ENCODE results near the gene TESK1. TPM values are rescaled to one million over a fixed set of nuclear protein-coding genes. Genes with fewer than 3 reads are reported as not detected.
"Not testable (repeated sequence)": the region's sequence is repeated elsewhere in the genome, so short reads cannot be mapped to it uniquely, and the experiment has no call there.

Gene TESK1
- total and polyA plus RNA-seq, 4 donors = 3.7 to 12.5 (median 6.8) TPM

DNA sequence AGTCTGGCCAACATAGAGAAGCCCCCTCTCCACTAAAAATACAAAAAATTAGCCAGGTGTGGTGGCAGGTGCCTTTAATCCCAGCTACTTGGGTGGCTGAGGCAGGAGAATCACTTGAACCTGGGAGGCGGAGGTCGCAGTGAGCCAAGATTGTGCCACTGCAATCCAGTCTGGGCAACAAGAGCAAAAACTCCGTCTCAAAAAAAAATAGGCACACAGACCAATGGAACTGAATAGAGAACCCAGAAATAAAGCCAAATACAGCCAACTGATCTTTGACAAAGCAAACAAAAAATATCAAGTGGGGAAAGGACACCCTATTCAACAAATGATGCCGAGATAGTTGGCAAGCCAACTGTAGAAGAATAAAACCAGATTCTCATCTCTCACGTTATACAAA is 16.6 kb upstream of the TESK1 start:
- TF ChIP-seq HNF4A (conservative IDR thresholded peaks at IDR 0.05) (peak; percentile 26 to 27), RXRA (IDR thresholded peaks at IDR 0.05) (peak in 1 of 2 donors; percentile 32)
- not testable (repeated sequence) for DNase-seq (ENCODE audit: low spot score); H3K9ac ChIP-seq (ENCODE audit: low read depth in 1 of 2, low read length in 2 of 2); H3K4me3 ChIP-seq (ENCODE audit: low read depth in 1 of 3, low read length in 3 of 3); H3K27ac ChIP-seq (ENCODE audit: low read depth in 1 of 2, low read length in 2 of 2); H3K27me3 ChIP-seq (ENCODE audit: control insufficient read depth in 4 of 4, insufficient read depth in 4 of 4, low read length in 3 of 4); H3K4me1 ChIP-seq (ENCODE audit: control insufficient read depth in 4 of 4, insufficient read depth in 4 of 4, low read length in 3 of 4); H3K9me3 ChIP-seq (ENCODE audit: control insufficient read depth in 4 of 4, low read length in 3 of 4); H3K36me3 ChIP-seq (ENCODE audit: control insufficient read depth in 4 of 4, insufficient read depth in 3 of 4, low read depth in 1 of 4, low read length in 3 of 4)
- 46% methylated on average over 5 of the region's 5 CpGs for WGBS

DNA sequence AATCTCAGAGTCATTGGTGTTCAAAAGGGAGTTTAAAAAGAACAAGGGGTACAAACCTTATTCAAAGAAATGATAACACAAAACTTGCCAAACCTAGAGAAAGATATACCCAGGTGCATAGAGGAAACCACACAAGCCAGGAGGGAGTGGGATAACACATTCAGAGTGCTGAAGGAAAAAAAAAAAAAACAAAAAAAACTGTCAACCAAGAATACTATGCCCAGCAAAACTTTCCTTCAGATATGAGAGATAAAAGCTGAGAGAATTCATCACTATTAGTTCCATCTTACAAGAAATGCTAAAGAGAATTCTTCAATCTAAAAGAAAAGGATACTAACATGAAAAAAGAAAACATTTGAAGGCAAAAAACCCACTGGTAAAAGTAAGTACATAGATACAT is 11.5 kb upstream of the TESK1 start:
- Histone ChIP-seq H3K36me3 (ENCODE audit: control insufficient read depth in 4 of 4, insufficient read depth in 3 of 4, low read depth in 1 of 4, low read length in 3 of 4) (no peaks in the 10 kb centered on the region), H3K27me3 (ENCODE audit: control insufficient read depth in 4 of 4, insufficient read depth in 4 of 4, low read length in 3 of 4) (no peaks in the 10 kb centered on the region), H3K9ac (ENCODE audit: low read depth in 1 of 2, low read length in 2 of 2) (no peak overlapping the region), H3K4me3 (ENCODE audit: low read depth in 1 of 3, low read length in 3 of 3) (no peak overlapping the region), H3K4me1 (ENCODE audit: control insufficient read depth in 4 of 4, insufficient read depth in 4 of 4, low read length in 3 of 4) (peaks cover 0 to 4% (median 0%) of the 10 kb centered on the region in 4 donors), H3K9me3 (ENCODE audit: control insufficient read depth in 4 of 4, low read length in 3 of 4) (peaks cover 0 to 3% (median 2%) of the 10 kb centered on the region in 4 donors), H3K27ac (ENCODE audit: low read depth in 1 of 2, low read length in 2 of 2) (no peak overlapping the region)
- DNase-seq (ENCODE audit: low spot score) = no peak
- TF ChIP-seq, protein P1, sequence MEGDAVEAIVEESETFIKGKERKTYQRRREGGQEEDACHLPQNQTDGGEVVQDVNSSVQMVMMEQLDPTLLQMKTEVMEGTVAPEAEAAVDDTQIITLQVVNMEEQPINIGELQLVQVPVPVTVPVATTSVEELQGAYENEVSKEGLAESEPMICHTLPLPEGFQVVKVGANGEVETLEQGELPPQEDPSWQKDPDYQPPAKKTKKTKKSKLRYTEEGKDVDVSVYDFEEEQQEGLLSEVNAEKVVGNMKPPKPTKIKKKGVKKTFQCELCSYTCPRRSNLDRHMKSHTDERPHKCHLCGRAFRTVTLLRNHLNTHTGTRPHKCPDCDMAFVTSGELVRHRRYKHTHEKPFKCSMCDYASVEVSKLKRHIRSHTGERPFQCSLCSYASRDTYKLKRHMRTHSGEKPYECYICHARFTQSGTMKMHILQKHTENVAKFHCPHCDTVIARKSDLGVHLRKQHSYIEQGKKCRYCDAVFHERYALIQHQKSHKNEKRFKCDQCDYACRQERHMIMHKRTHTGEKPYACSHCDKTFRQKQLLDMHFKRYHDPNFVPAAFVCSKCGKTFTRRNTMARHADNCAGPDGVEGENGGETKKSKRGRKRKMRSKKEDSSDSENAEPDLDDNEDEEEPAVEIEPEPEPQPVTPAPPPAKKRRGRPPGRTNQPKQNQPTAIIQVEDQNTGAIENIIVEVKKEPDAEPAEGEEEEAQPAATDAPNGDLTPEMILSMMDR (IDR thresholded peaks at IDR 0.05; ENCODE audit: low read depth, low read length, missing input control) = no peak
- TF ChIP-seq FOXA2 (IDR thresholded peaks at IDR 0.05) = no peak
- no peak for TF ChIP-seq ATF3 (IDR thresholded peaks at IDR 0.05)
- no peak for TF ChIP-seq FOXA1 (IDR thresholded peaks at IDR 0.05)
- TF ChIP-seq EGR1 (IDR thresholded peaks at IDR 0.05; ENCODE audit: low read depth in 2 of 2) = no peak
- TF ChIP-seq SP1 (IDR thresholded peaks at IDR 0.05) = no peak
- TF ChIP-seq RXRA (IDR thresholded peaks at IDR 0.05) = no peak
- TF ChIP-seq, protein P2, sequence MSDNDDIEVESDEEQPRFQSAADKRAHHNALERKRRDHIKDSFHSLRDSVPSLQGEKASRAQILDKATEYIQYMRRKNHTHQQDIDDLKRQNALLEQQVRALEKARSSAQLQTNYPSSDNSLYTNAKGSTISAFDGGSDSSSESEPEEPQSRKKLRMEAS (IDR thresholded peaks at IDR 0.05) = no peak
- TF ChIP-seq HNF4G (IDR thresholded peaks at IDR 0.05) = no peak
- no peak for TF ChIP-seq TAF1 (conservative IDR thresholded peaks at IDR 0.05)
- TF ChIP-seq JUND (IDR thresholded peaks at IDR 0.05) = no peak
- TF ChIP-seq YY1 (IDR thresholded peaks at IDR 0.05) = no peak
- no peak for TF ChIP-seq NR2F2 (IDR thresholded peaks at IDR 0.05)
- TF ChIP-seq, protein P3, sequence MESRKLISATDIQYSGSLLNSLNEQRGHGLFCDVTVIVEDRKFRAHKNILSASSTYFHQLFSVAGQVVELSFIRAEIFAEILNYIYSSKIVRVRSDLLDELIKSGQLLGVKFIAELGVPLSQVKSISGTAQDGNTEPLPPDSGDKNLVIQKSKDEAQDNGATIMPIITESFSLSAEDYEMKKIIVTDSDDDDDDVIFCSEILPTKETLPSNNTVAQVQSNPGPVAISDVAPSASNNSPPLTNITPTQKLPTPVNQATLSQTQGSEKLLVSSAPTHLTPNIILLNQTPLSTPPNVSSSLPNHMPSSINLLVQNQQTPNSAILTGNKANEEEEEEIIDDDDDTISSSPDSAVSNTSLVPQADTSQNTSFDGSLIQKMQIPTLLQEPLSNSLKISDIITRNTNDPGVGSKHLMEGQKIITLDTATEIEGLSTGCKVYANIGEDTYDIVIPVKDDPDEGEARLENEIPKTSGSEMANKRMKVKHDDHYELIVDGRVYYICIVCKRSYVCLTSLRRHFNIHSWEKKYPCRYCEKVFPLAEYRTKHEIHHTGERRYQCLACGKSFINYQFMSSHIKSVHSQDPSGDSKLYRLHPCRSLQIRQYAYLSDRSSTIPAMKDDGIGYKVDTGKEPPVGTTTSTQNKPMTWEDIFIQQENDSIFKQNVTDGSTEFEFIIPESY (IDR thresholded peaks at IDR 0.05) = no peak
- TF ChIP-seq GABPA (IDR thresholded peaks at IDR 0.05 in 1 of 2, conservative IDR thresholded peaks at IDR 0.05 in 1 of 2) = no peak
- no peak for TF ChIP-seq HNF4A (conservative IDR thresholded peaks at IDR 0.05)
- TF ChIP-seq, protein P4, sequence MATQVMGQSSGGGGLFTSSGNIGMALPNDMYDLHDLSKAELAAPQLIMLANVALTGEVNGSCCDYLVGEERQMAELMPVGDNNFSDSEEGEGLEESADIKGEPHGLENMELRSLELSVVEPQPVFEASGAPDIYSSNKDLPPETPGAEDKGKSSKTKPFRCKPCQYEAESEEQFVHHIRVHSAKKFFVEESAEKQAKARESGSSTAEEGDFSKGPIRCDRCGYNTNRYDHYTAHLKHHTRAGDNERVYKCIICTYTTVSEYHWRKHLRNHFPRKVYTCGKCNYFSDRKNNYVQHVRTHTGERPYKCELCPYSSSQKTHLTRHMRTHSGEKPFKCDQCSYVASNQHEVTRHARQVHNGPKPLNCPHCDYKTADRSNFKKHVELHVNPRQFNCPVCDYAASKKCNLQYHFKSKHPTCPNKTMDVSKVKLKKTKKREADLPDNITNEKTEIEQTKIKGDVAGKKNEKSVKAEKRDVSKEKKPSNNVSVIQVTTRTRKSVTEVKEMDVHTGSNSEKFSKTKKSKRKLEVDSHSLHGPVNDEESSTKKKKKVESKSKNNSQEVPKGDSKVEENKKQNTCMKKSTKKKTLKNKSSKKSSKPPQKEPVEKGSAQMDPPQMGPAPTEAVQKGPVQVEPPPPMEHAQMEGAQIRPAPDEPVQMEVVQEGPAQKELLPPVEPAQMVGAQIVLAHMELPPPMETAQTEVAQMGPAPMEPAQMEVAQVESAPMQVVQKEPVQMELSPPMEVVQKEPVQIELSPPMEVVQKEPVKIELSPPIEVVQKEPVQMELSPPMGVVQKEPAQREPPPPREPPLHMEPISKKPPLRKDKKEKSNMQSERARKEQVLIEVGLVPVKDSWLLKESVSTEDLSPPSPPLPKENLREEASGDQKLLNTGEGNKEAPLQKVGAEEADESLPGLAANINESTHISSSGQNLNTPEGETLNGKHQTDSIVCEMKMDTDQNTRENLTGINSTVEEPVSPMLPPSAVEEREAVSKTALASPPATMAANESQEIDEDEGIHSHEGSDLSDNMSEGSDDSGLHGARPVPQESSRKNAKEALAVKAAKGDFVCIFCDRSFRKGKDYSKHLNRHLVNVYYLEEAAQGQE (IDR thresholded peaks at IDR 0.05) = no peak
